Measurements from ENCODE around the gene LY6G5C. TPM values are rescaled to one million over a fixed set of nuclear protein-coding genes. Genes with fewer than 3 reads are reported as not detected.

Gene LY6G5C
- total RNA-seq, 1 donor from 2014 or later: not detected

Other genes with a start within 250 kb of the LY6G5C start
- 7.5 and 28.2 TPM in 2 replicates for gene MICB, start 182.9 kb downstream of the LY6G5C start, total RNA-seq
- not detected in 2 replicates for gene MCCD1, start 152.1 kb downstream of the LY6G5C start, total RNA-seq
- gene DDX39B, start 139.1 kb downstream of the LY6G5C start, total RNA-seq: 416 and 449 TPM in 2 replicates
- gene ATP6V1G2, start 134.5 kb downstream of the LY6G5C start, total RNA-seq: 0.63 and 0.98 TPM in 2 replicates
- gene NFKBIL1, start 133.5 kb downstream of the LY6G5C start, total RNA-seq: 15.2 and 45.0 TPM in 2 replicates
- not detected in 2 replicates for gene LTA, start 108.8 kb downstream of the LY6G5C start, total RNA-seq
- gene TNF, start 105.5 kb downstream of the LY6G5C start, total RNA-seq: 1.3 and 5.7 TPM in 2 replicates
- 1.3 and 2.0 TPM in 2 replicates for gene LTB, start 98.6 kb downstream of the LY6G5C start, total RNA-seq
- not detected in 2 replicates for gene LST1, start 94.8 kb downstream of the LY6G5C start, total RNA-seq
- gene NCR3, start 88.1 kb downstream of the LY6G5C start, total RNA-seq: not detected in 2 replicates
- gene AIF1, start 65.8 kb downstream of the LY6G5C start, total RNA-seq: not detected in 2 replicates
- 145 and 181 TPM in 2 replicates for gene PRRC2A, start 60.4 kb downstream of the LY6G5C start, total RNA-seq
- gene BAG6, start 28.4 kb downstream of the LY6G5C start, total RNA-seq: 343 and 397 TPM in 2 replicates
- gene APOM, start 25.2 kb downstream of the LY6G5C start, total RNA-seq: 2.8 and 5.2 TPM in 2 replicates
- 13.0 and 16.7 TPM in 2 replicates for gene C6orf47, start 20.3 kb downstream of the LY6G5C start, total RNA-seq
- 10.1 and 12.8 TPM in 2 replicates for gene GPANK1, start 16.1 kb downstream of the LY6G5C start, total RNA-seq
- gene CSNK2B, start 15.0 kb downstream of the LY6G5C start, total RNA-seq: 302 and 333 TPM in 2 replicates
- gene LY6G5B, start 11.1 kb downstream of the LY6G5C start, total RNA-seq: 1.3 and 2.3 TPM in 2 replicates
- gene ABHD16A, start 22.3 kb upstream of the LY6G5C start, total RNA-seq: 31.6 and 46.3 TPM in 2 replicates
- not detected in 2 replicates for gene LY6G6F, start 25.8 kb upstream of the LY6G5C start, total RNA-seq
- gene LY6G6D, start 34.3 kb upstream of the LY6G5C start, total RNA-seq: not detected in 2 replicates
- gene LY6G6C, start 40.7 kb upstream of the LY6G5C start, total RNA-seq: not detected in 2 replicates
- not detected in 2 replicates for gene MPIG6B, start 42.3 kb upstream of the LY6G5C start, total RNA-seq
- gene DDAH2, start 48.2 kb upstream of the LY6G5C start, total RNA-seq: 38.1 and 92.2 TPM in 2 replicates
- gene CLIC1, start 55.5 kb upstream of the LY6G5C start, total RNA-seq: 577 and 1,120 TPM in 2 replicates
- 9.3 and 17.6 TPM in 2 replicates for gene MSH5, start 58.9 kb upstream of the LY6G5C start, total RNA-seq
- 1.0 and 5.7 TPM in 2 replicates for gene SAPCD1, start 81.6 kb upstream of the LY6G5C start, total RNA-seq
- 0.81 and 9.8 TPM in 2 replicates for gene VWA7, start 96.3 kb upstream of the LY6G5C start, total RNA-seq
- gene VARS1, start 114.7 kb upstream of the LY6G5C start, total RNA-seq: 85.2 and 165 TPM in 2 replicates
- gene LSM2, start 125.9 kb upstream of the LY6G5C start, total RNA-seq: 71.0 and 128 TPM in 2 replicates
- gene HSPA1L, start 134.2 kb upstream of the LY6G5C start, total RNA-seq: 0.16 and 0.76 TPM in 2 replicates
- gene HSPA1A, start 134.5 kb upstream of the LY6G5C start, total RNA-seq: 55.9 and 60.6 TPM in 2 replicates
- 78.6 and 83.3 TPM in 2 replicates for gene HSPA1B, start 146.7 kb upstream of the LY6G5C start, total RNA-seq
- 62.1 and 191 TPM in 2 replicates for gene NEU1, start 181.8 kb upstream of the LY6G5C start, total RNA-seq
- gene SLC44A4, start 197.9 kb upstream of the LY6G5C start, total RNA-seq: 1.9 TPM in 1 of 2 replicates, not detected in the other
- 50.0 and 68.5 TPM in 2 replicates for gene EHMT2, start 216.6 kb upstream of the LY6G5C start, total RNA-seq
- gene ZBTB12, start 221.0 kb upstream of the LY6G5C start, total RNA-seq: 2.4 and 6.2 TPM in 2 replicates
- gene C2, start 246.7 kb upstream of the LY6G5C start, total RNA-seq: 0.49 and 2.5 TPM in 2 replicates

All from mesangial cell (primary cell).